AG20443 (cell line): ENCODE data around the gene PRG2.
"Not testable (repeated sequence)": the region's sequence is repeated elsewhere in the genome, so short reads cannot be mapped to it uniquely, and the experiment has no call there.

Experiments used
- DNase-seq: peaks from one replicate; pipeline ENCODE4 v3.0.0; 2012; ENCODE audit warnings: low spot score, mixed read lengths

PRG2 gene

DNA sequence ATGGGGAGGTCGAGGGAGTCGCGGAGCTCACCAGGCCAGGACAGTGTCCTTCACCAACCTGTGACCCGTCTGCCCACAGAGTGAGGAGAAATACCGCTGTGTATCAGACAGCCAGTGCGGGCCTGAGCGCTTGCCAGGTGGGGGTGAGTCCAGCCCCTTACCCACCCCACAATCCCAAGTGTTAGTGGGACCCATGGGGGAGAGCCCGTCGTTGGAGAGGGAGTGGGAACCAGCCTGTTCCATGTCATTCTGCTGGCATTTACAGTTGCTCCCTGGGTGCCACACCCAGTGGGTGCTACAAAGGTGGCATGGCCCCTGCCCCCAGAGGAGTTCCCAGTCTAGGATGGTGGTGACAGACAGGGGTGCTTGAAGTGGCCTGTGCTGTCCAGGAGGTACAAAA, 43.1 kb downstream of the PRG2 start:
- no peak for DNase-seq

DNA sequence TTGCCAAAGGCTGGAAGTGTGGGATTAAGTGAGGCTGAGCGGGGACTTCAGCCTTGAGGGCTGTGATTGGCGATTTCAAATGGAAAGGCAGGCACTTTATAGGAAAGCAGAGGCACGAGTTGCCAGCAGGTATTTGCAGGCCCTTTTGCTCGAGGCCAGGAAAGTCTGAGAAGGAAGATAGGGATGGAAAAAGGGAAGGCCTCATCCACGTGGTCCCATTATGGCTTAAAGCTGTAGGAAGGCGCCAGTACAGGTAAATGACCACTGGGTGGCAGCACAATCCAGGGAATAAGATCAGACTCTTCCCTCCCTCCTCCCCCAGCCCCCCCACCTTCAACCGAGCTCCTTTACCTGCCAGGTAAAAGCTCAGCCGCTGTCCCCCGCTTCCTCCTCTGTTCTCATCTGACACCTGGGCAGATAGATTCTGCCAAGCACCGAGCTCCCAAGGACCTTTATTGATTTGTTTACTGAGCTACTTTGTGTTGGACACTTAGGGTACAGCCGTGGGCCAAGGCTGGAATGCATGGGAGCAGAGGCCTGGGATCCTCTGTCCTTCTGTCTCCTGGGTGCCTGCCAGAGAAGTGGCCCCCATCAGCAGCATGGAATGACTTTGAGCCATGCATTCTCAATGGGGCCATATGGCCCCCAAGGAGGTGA, 44.8 kb downstream of the PRG2 start:
- DNase-seq: peak; percentile 86

DNA sequence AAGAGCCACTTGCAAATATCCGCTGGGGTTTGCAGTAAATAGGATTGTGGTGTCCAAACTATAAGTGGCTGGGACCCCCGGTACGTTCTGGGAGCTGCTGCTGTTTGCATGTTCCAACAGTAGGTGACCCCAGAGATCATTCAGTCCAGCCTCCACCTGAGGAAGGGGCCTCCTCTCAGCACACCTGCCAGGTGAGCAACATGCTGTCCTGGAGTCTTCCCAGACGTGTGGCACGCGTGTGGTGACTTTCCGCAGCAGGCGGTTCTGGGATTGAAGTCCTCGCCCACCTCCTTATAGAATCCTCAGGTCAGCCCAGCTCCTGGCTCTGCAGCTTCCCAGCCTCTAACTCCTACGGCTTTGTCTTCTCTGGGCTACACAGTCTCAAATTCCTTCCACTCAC, 45.6 kb downstream of the PRG2 start:
- no peak for DNase-seq

DNA sequence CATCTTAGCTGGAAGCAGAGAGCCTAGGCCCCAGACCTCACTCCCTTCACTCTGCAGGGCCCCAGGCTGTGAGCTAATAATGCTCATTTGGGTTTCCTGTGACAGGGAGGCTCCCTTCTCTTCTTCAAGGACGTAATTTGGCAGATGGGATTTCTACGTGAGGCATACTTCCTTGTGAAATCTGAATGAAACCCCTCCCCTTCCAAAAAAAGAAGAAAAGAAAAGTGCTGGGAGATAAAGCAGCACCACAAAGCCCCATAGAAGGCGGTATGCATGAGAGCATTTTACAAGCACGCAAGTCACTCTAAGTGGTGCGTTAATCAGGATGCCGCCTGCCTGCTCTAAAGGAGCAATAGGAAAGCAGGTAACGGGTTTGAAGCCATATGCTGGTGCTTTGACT, 46.6 kb downstream of the PRG2 start:
- DNase-seq: no peak

- no peak for DNase-seq
Measured at GRCh38 chr11:57342702-57343101, 47.7 kb downstream of the PRG2 start.

DNA sequence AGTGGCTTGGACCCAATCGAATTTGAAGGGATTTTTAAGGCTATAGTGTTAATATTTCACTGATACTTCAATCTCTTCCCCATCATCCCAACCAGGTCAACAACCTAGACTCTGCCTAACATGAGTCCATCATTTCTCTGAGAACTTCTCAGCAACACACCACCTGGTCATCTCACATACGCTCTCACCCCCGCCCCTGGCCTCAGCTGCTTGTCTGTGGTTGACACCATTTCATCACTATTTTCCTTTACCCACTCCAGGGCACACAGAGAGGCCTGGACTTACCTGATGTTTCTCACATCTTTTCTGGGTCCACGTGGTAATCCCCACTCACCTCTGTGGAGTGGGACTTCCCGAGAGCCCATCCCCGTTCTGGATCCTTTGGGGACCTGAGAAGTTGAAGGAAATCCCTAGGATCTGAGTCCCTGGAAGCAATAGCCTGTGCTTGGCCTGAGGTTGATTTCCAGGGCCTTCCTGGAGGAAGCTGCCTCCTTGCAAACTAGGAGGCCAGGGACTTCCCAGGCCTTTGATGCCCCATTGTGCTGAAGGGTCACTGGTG, 49.1 kb downstream of the PRG2 start:
- no peak for DNase-seq

DNA sequence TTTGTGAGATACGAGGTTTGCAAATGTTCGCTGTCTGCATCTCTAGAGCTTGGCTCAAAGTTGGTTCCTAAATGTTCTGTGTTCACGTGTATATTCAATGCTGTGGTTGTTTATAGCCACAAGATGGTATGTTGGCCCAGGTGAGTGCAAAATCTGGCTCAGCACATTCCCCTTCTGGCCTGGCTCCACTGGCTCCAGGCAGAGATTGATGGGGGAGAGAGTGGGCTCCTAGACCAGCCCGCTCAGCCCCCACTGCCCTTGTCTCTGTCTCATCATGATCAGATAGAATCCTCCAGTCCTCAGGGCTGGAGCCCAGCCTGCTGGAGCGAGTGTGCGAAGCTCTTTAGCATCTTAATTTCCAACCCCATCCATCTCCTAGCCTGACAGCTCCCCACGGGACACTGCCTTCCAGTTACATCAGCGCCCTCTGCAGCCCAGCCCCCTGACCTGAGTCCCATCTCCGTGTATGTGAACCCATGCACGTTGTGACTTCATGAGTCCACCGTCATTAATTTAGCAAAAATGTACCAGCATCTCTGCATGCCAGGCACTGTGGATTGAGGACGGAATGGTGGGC, 50.3 kb downstream of the PRG2 start:
- DNase-seq: no peak

DNA sequence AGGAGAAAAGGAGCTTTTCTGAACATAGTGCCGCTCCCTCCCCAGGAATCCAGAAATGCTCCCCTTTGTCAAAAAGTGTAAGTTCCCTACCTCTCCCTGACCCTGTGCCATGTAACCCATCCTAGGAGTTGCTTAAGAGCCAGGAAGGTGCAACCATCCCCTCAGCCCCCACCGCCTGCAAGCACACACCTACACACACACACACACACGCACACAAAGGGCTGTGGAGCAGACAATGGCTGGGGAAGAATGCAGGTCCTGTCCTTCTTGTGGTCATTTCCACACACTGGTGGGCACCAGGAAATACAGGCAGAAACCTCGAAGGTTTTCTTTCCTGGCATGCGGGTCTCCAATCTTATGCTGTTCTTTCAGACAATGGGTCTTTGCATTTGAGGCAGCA, 51.1 kb downstream of the PRG2 start:
- DNase-seq: no peak

DNA sequence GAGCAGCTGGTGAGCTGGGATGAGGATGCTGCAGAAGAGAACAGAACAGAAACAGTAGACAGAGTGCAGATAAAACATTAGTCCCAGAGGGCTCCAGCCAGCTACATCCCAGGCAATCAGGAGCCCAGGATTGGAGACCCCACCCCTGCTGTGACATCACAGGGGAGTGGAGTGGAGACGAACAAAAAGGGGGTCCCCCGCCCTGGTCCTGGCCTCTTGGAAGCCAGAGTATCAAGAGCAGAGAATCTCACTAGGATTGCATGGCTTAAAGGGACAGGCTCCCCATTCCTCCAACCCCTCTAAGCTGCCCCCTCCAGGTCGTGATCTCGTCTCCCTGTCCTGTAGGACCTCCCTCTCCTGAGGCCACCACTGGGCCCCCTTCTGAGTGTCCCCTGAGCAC, 52.3 kb downstream of the PRG2 start, which contains the start of gene P2RX3:
Gene P2RX3, plus strand, starts transcription at position 211 of the 400 bp plus-strand sequence. CDS start 199 bp downstream, outside the sequence.
- DNase-seq: no peak

DNA sequence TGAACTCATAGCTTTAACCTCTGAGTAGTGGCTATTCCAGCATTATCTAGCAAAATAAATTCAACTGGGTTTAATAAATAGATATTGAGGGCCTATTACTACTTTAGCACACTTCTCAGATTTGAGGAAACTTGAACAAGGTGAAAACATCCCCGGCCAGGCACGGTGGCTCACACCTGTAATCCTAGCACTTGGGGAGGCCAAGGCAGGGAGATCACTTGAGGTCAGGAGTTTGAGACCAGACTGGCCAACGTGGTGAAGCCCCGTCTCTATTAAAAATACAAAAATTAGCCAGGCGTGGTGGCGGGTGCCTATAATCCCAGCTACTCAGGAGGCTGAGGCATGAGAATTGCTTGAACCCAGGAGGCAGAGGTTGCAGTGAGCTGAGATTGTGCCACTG, 53.6 kb downstream of the PRG2 start:
- not testable (repeated sequence) for DNase-seq
